ENCODE results near the gene VEGFB. TPM values are rescaled to one million over a fixed set of nuclear protein-coding genes. Genes with fewer than 3 reads are reported as not detected.
"Not testable (repeated sequence)": the region's sequence is repeated elsewhere in the genome, so short reads cannot be mapped to it uniquely, and the experiment has no call there.

VEGFB gene
- total RNA-seq, 1 experiment from 2014 or later: 45.7 TPM

- DNase-seq (ENCODE audit: low read depth): no peak
Observed at GRCh38 chr11:64230985-64231365, 3.4 kb upstream of the VEGFB start.

- no peak for DNase-seq (ENCODE audit: low read depth)
Observed at GRCh38 chr11:64231546-64231945, 2.8 kb upstream of the VEGFB start.

DNA sequence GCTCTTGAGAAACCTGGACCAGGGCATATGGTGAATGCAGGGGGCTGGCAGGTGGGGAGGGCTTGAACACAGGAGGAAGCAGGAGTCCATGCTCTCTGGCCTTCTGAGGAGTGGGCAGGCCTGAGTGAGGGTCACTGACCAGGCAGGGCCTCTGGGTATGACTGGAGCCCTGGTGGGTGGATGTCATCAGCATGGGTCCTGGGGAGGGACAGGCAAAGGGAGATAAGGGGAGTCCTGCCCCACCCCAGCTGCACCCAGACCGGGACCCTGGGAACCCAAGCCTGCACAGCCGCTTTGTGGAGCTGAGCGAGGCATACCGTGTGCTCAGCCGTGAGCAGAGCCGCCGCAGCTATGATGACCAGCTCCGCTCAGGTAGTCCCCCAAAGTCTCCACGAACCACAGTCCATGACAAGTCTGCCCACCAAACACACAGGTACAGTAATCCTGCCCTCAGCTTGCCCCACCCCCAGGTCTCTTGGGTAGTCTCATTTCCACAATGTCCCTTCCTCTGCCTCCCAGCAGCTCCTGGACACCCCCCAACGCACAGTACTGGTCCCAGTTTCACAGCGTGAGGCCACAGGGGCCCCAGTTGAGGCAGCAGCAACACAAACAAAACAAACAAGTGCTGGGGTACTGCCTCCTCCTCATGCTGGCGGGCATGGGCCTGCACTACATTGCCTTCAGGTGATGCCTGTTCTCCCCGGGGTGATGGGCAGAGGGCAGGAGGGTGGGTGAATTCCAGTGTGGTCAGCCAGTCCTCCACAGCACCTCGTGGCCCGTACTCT is 2.0 kb upstream of the VEGFB start:
- no peak for DNase-seq (ENCODE audit: low read depth)

GRCh38 chr11:64232967-64233315 is 1.4 kb upstream of the VEGFB start:
- DNase-seq (ENCODE audit: low read depth): no peak

DNA sequence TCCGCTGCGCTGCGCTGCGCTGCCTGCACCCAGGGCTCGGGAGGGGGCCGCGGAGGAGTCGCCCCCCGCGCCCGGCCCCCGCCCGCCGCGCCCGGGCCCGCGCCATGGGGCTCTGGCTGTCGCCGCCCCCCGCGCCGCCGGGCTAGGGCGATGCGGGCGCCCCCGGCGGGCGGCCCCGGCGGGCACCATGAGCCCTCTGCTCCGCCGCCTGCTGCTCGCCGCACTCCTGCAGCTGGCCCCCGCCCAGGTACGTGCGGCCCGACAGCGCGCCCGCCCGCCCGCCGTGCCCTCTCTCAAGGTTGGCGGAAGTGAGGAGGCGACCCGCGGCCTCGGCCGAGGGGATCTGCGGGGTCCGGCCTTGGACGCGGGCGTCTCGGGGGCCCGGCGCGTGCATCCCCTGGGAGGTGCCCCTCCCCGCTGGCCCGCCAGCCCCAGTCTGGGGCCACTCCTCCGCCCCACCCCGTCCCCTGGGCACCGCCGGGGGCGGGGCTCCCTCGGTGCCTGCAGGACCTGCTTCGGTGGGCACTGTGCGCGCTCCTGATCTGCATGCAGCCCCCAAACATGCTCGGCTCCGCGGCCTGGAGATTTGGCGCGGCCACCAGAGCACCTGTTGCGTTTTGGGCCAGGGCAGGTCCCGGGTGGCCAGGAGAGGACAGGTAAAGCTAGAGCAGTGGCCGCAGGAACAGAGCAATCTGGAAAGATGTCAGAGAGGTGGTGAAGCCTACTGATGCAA is 429 bp downstream of the VEGFB start:
- peak; percentile 39 for DNase-seq (ENCODE audit: low read depth)

DNA sequence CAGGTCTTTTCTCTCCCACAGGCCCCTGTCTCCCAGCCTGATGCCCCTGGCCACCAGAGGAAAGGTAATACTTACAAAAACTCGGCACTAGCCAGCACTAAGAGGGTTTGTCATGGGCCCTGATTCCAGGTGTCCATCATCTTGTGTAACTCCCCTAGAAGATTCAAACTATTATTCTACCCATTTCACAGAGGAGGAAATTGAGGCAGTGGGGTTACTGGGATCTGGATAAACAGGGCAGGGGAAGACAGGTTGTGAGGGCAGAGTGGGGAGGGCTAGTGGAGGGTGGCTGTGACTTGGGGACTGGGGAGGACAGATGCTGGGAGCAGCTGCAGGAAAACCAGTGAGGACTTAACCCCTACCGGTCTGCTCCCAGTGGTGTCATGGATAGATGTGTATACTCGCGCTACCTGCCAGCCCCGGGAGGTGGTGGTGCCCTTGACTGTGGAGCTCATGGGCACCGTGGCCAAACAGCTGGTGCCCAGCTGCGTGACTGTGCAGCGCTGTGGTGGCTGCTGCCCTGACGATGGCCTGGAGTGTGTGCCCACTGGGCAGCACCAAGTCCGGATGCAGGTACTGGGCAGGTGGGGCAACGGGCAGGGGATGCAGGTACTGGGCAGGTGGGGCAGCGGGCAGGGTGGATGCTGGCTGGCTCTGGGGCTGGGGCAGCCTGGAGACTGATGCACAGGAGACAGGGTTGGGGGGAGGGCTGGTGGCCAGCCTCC is 1.2 kb downstream of the VEGFB start:
- no peak for DNase-seq (ENCODE audit: low read depth)

DNA sequence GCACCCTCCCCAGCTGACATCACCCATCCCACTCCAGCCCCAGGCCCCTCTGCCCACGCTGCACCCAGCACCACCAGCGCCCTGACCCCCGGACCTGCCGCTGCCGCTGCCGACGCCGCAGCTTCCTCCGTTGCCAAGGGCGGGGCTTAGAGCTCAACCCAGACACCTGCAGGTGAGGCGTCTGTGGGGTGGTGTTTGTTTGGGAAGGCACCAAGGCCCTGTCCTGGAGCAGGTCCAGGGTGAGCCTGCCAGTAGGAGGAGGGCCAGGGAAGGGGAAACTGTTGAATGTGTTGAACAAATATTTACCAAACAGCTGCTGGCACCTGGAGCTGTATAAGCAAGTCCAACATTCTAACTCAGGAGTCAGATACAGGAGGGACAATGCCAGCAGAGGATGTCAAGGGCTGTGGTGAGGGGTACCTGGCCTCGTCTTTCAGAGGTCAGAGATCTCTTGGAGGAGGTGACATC is 3.1 kb downstream of the VEGFB start:
- no peak for DNase-seq (ENCODE audit: low read depth)

DNA sequence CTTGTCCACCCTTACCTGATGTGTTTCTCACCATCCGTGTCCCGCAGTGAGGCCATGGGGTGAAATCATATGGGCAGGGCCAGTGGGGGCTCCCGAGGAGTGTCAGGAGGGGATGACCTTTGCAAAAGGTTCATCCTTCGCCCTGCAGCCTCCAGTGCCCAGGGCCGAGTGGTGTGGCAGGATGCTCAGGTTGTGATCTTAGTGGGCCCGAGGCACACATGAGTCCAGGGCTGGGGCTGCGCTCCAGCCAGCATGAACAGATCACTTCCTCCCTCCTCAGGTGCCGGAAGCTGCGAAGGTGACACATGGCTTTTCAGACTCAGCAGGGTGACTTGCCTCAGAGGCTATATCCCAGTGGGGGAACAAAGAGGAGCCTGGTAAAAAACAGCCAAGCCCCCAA is 3.7 kb downstream of the VEGFB start:
- no peak for DNase-seq (ENCODE audit: low read depth)

DNA sequence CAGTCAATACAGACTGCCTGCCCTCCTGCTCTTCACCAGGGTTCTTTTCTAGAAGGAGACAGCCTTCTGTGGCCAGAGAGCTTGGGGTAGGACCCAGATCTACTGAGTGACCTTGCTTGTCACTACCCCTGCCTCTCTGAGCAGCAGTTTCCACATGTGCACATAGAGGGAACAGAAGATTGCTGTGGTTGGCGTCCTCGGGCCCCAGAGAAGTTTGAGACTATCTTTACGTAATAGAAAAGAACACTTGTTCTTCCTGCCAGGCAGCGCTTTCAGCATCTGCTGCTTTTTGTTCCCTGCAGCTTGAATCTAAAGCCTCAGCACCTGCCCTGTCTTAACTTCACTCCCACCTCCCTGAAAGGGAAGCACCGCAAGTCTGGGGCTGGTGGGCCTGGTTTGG is 4.6 kb downstream of the VEGFB start:
- DNase-seq (ENCODE audit: low read depth): no peak

- DNase-seq (ENCODE audit: low read depth): no peak
Observed at GRCh38 chr11:64239662-64240434, 5.5 kb downstream of the VEGFB start.

DNA sequence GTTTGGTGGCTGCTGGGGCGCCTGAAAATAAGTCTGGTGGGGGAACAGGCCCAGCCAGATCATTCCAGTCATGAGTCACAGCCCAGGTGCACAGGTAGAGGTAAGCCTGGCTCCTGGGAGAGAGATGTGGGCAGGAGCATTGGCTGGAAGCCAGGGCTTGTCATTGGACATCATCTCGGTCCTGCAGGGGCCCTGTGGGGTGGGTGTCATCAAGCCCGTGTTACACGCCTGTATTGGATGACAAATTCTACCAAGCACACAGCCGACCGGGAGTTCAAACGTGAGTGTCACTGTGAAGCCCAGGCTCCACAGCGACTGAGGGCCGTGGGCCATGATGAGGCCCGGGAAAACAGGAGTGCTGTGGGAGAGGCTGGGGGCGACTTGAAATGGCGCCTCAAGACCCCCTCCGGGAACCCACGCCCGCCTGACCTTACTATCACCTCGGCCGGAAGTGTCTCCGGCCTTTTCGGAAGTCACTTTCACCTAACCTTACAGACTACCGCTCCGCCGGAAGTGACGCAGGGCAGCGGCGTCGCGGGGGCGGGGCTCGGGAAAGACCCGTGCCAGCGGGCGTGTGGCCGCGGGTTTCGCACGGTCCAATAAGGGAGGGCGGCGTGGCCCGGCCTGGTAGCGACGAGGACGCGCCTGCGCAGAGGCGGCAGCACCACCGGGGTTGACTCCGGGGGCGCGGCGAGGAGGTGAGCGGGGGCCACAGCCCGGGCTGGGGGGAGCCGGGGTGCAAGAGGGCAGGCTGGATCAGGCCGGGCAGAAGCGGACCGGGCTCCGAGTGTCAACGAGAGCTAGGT is 6.3 kb downstream of the VEGFB start, which contains the start of gene FKBP2:
TSS of gene FKBP2 (plus strand) at position 661 of the 806 bp plus-strand sequence. CDS start 1,293 bp downstream, outside the sequence.
- DNase-seq (ENCODE audit: low read depth): peak; percentile 95

GRCh38 chr11:64241241-64241490 is 6.8 kb downstream of the VEGFB start:
- peak; percentile 97 for DNase-seq (ENCODE audit: low read depth)

DNA sequence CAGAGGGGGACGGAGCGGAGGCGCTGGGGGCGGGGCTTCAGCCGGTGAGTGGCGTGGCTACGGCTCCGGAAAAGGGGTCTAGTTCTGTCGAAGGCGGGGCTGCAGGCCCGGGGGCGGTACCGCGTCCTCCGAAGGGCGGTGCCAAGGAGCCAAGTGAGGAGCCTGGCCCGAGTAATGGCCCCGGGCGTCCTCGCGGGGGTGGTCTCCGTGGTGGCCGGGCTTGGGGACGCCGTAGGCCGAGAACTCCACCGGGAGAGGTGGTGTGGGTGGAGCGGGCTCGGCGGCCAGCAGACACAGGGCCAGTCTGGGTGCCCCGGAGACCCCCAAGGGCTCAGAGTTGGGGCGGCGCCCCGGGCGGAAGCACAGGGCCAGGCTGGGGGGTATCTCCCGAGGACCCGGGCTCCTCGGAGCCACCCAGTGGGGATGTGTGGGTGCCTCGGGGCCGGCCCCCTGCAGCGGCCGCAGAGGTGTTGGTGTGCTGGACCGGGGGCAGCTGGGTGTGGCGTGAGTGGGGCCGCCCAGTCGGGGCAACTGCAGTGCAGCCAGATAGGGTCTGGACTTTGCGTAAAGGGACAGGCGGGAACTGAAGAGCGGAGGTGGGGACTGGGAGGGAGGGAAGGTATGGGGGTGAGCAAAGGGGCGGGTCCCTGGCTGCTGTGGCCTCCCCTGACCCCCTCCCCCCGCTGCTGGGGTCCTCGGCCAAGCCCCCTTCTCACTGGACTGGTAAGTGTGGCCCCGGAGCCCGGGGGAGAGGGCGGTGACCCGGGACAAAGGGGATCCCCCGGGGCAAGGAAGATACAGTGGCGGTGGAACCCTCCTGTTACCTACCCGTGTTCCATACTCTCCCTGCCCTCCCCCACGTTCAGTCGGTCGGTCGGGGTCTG is 7.3 kb downstream of the VEGFB start:
- peak; percentile 68 for DNase-seq (ENCODE audit: low read depth)

- DNase-seq (ENCODE audit: low read depth): no peak
Observed at GRCh38 chr11:64243236-64243854, 9.0 kb downstream of the VEGFB start.

- no peak for DNase-seq (ENCODE audit: low read depth)
Observed at GRCh38 chr11:64244107-64244506, 9.7 kb downstream of the VEGFB start.

DNA sequence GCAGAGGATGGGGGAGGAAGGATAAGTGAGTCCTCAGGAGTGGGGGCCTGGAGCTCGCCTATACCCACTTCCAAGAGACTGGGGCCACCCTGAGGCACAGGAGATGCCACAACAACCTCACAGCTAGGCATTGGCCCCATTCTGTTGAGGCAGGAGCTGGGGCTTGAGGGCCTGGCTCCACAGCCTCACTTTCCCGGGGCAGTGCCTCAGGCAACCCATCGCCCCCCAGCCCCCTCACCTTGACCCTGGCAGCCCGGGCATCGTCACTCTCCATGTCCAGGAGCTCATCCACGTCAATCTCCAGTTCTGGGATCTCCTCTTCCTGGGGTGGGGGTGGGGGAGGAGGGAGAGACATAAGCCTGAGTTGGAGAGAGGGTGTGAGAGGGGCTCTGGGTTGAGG is 10.6 kb downstream of the VEGFB start:
- no peak for DNase-seq (ENCODE audit: low read depth)

DNA sequence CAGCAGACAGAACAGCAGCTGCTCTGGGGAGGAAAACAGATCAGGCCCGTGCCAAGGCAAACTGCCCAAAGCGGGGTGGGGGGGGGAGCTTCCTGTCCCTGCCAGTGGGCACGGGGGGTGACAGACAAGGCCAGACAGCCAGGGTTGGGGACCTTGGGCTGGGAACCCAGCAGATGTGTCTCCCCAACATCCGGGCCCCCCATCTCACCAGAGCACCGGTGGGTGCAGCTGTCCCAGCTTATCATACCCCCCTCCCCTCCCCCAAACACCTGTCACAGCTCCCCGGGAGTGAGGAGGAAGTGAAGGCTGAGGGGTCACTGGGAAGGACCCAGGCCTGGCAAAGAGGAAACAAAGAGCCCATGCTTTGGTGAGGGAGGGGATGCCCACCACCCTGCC is 11.0 kb downstream of the VEGFB start:
- peak; percentile 64 for DNase-seq (ENCODE audit: low read depth)

GRCh38 chr11:64245797-64246620 is 11.6 kb downstream of the VEGFB start:
- peak; percentile 98 for DNase-seq (ENCODE audit: low read depth)

GRCh38 chr11:64246621-64246870 is 12.2 kb downstream of the VEGFB start:
- DNase-seq (ENCODE audit: low read depth): not testable (repeated sequence)
